WTC11 (cell line): ENCODE results near the gene CAST. TPM values are rescaled to one million over a fixed set of nuclear protein-coding genes. Genes with fewer than 3 reads are reported as not detected.

Source experiments
- ATAC-seq: fragments of 200-7000 bp; cut with Tn5 transposase; 2 replicates; pipeline ENCODE4 v1.10.0; 2021; ENCODE audit warnings: mild to moderate bottlenecking, moderate library complexity
- CTCF ChIA-PET: fragments of 300-600 bp; sonication (Branson Sonifier 250); formaldehyde crosslinking; loops from one replicate; lab custom pipeline; 2021; ENCODE audit warnings: antibody characterized with exemption; lab: Charles Lee
- POLR2A ChIA-PET: fragments of 350-600 bp; sonication (Branson Sonifier 250); formaldehyde crosslinking; loops from one replicate; lab custom pipeline; 2021; ENCODE audit warnings: antibody characterized with exemption; lab: Charles Lee
- DNase-seq: peaks from one replicate; pipeline ENCODE4 v3.0.0; 2021; ENCODE audit warnings: low spot score
- H3K27ac Mint-ChIP-seq: 2 replicates; pipeline ENCODE4 v1.8.0; 2021; ENCODE audit warnings: mixed read lengths
- H3K27me3 Mint-ChIP-seq: 2 replicates; pipeline ENCODE4 v1.8.0; 2021; ENCODE audit warnings: low read depth, mild to moderate bottlenecking, moderate library complexity, mixed read lengths
- H3K36me3 Mint-ChIP-seq: 2 replicates; pipeline ENCODE4 v1.8.0; 2021; ENCODE audit warnings: mixed read lengths
- H3K4me1 Mint-ChIP-seq: 2 replicates; pipeline ENCODE4 v1.8.0; 2022; ENCODE audit warnings: mixed read lengths
- H3K4me3 Mint-ChIP-seq: 2 replicates; pipeline ENCODE4 v1.8.0; 2021; ENCODE audit warnings: mild to moderate bottlenecking, moderate library complexity, mixed read lengths
- H3K9me3 Mint-ChIP-seq: 2 replicates; pipeline ENCODE4 v1.8.0; 2021; ENCODE audit warnings: mixed read lengths
- ATF1 ChIP-seq: sonication (generic); formaldehyde crosslinking; IDR thresholded peaks from 2 replicates; pipeline ENCODE4 v1.8.1; 2023; ENCODE audit warnings: mild to moderate bottlenecking, moderate library complexity, missing genetic modification reagents
- CREB1 ChIP-seq: sonication (generic); formaldehyde crosslinking; IDR thresholded peaks from 2 replicates; pipeline ENCODE4 v1.8.0; 2023; ENCODE audit warnings: mild to moderate bottlenecking, missing genetic modification reagents
- CREM ChIP-seq: sonication (generic); formaldehyde crosslinking; IDR thresholded peaks from 2 replicates; pipeline ENCODE4 v1.8.1; 2022; ENCODE audit warnings: mild to moderate bottlenecking, missing genetic modification reagents, moderate library complexity
- ESRRA ChIP-seq: sonication (generic); formaldehyde crosslinking; IDR thresholded peaks from 2 replicates; pipeline ENCODE4 v1.8.1; 2022; ENCODE audit warnings: mild to moderate bottlenecking, missing genetic modification reagents, borderline replicate concordance
- ETV6 ChIP-seq: sonication (generic); formaldehyde crosslinking; IDR thresholded peaks from 2 replicates; pipeline ENCODE4 v1.8.1; 2022; ENCODE audit warnings: mild to moderate bottlenecking, missing genetic modification reagents
- GABPB1 ChIP-seq: sonication (generic); formaldehyde crosslinking; IDR thresholded peaks from 2 replicates; pipeline ENCODE4 v1.8.1; 2023; ENCODE audit warnings: mild to moderate bottlenecking, missing genetic modification reagents
- GRHL2 ChIP-seq: fragments of 250-450 bp; sonication (Bioruptor Pico); IDR thresholded peaks from 2 replicates; pipeline ENCODE4 v1.8.0; 2022; ENCODE audit warnings: mild to moderate bottlenecking, moderate library complexity; ENCODE audit not compliant: insufficient replicate concordance, severe bottlenecking
- JUN ChIP-seq: sonication (generic); formaldehyde crosslinking; IDR thresholded peaks from 2 replicates; pipeline ENCODE4 v1.8.0; 2023; ENCODE audit warnings: mild to moderate bottlenecking, missing genetic modification reagents
- MYBL2 ChIP-seq: sonication (generic); formaldehyde crosslinking; IDR thresholded peaks from 2 replicates; pipeline ENCODE4 v1.8.1; 2023; ENCODE audit warnings: mild to moderate bottlenecking, moderate library complexity, missing genetic modification reagents
- NFE2L1 ChIP-seq: sonication (generic); formaldehyde crosslinking; IDR thresholded peaks from 2 replicates; pipeline ENCODE4 v1.8.1; 2023; ENCODE audit warnings: missing genetic modification reagents
- NR1H2 ChIP-seq: sonication (generic); formaldehyde crosslinking; IDR thresholded peaks from 2 replicates; pipeline ENCODE4 v1.9.0; 2021; ENCODE audit warnings: mild to moderate bottlenecking, moderate library complexity, missing genetic modification reagents
- ZBTB21 ChIP-seq: sonication (generic); formaldehyde crosslinking; IDR thresholded peaks from 2 replicates; pipeline ENCODE4 v1.8.1; 2023; ENCODE audit warnings: mild to moderate bottlenecking, missing genetic modification reagents, borderline replicate concordance
- ZNF138 ChIP-seq: sonication (generic); formaldehyde crosslinking; conservative IDR thresholded peaks from 2 replicates; pipeline ENCODE4 v1.8.1; 2022; ENCODE audit warnings: mild to moderate bottlenecking, moderate library complexity, missing genetic modification reagents
- ZNF671 ChIP-seq: fragments of 250-450 bp; sonication (Bioruptor Pico); IDR thresholded peaks from 2 replicates; pipeline ENCODE4 v1.8.0; 2021; ENCODE audit warnings: mild to moderate bottlenecking
- total RNA-seq: library from RNA; stranded (reverse); gene quantifications from 3 replicates; pipeline ENCODE4 v1.2.3, GENCODE V29; 2021
- TF ChIP-seq, protein P1 (sequence below): sonication (generic); formaldehyde crosslinking; IDR thresholded peaks from 2 replicates; pipeline ENCODE4 v1.8.0; 2023; ENCODE audit warnings: missing genetic modification reagents, mild to moderate bottlenecking, borderline replicate concordance
- TF ChIP-seq, protein P2 (sequence below): sonication (generic); formaldehyde crosslinking; IDR thresholded peaks from 2 replicates; pipeline ENCODE4 v1.8.0; 2022; ENCODE audit warnings: mild to moderate bottlenecking, missing genetic modification reagents
- TF ChIP-seq, protein P3 (sequence below): sonication (generic); formaldehyde crosslinking; IDR thresholded peaks from 2 replicates; pipeline ENCODE4 v1.8.1; 2023; ENCODE audit warnings: mild to moderate bottlenecking, moderate library complexity, missing genetic modification reagents
- TF ChIP-seq, protein P4 (sequence below): sonication (generic); formaldehyde crosslinking; IDR thresholded peaks from 2 replicates; pipeline ENCODE4 v1.8.1; 2023; ENCODE audit warnings: mild to moderate bottlenecking, missing genetic modification reagents, moderate library complexity
- TF ChIP-seq, protein P5 (sequence below): fragments of 250-450 bp; sonication (Bioruptor Pico); IDR thresholded peaks from 2 replicates; pipeline ENCODE4 v1.9.0; 2021; ENCODE audit warnings: mild to moderate bottlenecking
- TF ChIP-seq, protein P6 (sequence below): sonication (generic); formaldehyde crosslinking; IDR thresholded peaks from 2 replicates; pipeline ENCODE4 v1.8.0; 2023; ENCODE audit warnings: missing genetic modification reagents
- TF ChIP-seq, protein P7 (sequence below): sonication (generic); formaldehyde crosslinking; IDR thresholded peaks from 2 replicates; pipeline ENCODE4 v1.8.1; 2023; ENCODE audit warnings: mild to moderate bottlenecking, missing genetic modification reagents, borderline replicate concordance
- TF ChIP-seq, protein P8 (sequence below): fragments of 250-450 bp; sonication (Bioruptor Pico); conservative IDR thresholded peaks from 2 replicates; pipeline ENCODE4 v1.9.0; 2021; ENCODE audit warnings: mild to moderate bottlenecking

The CAST gene
- total RNA-seq, 1 experiment from 2014 or later: 40.0 TPM

DNA sequence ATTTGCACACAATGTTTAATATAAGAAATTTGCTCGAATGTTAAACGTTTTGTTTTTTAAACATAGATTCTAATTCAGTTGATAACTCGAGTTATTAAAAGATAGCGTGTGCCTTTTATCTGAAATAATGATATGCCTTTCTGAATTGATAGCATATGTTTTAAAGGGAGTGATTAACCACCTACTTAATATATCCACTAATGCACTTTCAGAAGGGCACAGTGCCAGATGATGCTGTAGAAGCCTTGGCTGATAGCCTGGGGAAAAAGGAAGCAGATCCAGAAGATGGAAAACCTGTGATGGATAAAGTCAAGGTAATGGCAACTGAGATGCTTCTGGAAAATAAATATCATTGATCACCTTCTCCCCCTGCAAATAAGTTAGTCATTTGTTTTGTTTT, 91.7 kb downstream of the CAST start (continued):
- TF ChIP-seq, protein P1, sequence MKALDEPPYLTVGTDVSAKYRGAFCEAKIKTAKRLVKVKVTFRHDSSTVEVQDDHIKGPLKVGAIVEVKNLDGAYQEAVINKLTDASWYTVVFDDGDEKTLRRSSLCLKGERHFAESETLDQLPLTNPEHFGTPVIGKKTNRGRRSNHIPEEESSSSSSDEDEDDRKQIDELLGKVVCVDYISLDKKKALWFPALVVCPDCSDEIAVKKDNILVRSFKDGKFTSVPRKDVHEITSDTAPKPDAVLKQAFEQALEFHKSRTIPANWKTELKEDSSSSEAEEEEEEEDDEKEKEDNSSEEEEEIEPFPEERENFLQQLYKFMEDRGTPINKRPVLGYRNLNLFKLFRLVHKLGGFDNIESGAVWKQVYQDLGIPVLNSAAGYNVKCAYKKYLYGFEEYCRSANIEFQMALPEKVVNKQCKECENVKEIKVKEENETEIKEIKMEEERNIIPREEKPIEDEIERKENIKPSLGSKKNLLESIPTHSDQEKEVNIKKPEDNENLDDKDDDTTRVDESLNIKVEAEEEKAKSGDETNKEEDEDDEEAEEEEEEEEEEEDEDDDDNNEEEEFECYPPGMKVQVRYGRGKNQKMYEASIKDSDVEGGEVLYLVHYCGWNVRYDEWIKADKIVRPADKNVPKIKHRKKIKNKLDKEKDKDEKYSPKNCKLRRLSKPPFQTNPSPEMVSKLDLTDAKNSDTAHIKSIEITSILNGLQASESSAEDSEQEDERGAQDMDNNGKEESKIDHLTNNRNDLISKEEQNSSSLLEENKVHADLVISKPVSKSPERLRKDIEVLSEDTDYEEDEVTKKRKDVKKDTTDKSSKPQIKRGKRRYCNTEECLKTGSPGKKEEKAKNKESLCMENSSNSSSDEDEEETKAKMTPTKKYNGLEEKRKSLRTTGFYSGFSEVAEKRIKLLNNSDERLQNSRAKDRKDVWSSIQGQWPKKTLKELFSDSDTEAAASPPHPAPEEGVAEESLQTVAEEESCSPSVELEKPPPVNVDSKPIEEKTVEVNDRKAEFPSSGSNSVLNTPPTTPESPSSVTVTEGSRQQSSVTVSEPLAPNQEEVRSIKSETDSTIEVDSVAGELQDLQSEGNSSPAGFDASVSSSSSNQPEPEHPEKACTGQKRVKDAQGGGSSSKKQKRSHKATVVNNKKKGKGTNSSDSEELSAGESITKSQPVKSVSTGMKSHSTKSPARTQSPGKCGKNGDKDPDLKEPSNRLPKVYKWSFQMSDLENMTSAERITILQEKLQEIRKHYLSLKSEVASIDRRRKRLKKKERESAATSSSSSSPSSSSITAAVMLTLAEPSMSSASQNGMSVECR (CRISPR knock-in tag): no peak
- TF ChIP-seq CREM (no peak), GABPB1 (CRISPR knock-in tag) (no peak), NR1H2 (CRISPR knock-in tag) (no peak), NFE2L1 (CRISPR knock-in tag) (no peak), GRHL2 (CRISPR knock-in tag) (no peak), JUN (CRISPR knock-in tag) (no peak), ETV6 (no peak), MYBL2 (no peak)
- TF ChIP-seq, protein P2, sequence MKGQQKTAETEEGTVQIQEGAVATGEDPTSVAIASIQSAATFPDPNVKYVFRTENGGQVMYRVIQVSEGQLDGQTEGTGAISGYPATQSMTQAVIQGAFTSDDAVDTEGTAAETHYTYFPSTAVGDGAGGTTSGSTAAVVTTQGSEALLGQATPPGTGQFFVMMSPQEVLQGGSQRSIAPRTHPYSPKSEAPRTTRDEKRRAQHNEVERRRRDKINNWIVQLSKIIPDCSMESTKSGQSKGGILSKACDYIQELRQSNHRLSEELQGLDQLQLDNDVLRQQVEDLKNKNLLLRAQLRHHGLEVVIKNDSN: no peak
- TF ChIP-seq, all 79 proteins: peak for 0

DNA sequence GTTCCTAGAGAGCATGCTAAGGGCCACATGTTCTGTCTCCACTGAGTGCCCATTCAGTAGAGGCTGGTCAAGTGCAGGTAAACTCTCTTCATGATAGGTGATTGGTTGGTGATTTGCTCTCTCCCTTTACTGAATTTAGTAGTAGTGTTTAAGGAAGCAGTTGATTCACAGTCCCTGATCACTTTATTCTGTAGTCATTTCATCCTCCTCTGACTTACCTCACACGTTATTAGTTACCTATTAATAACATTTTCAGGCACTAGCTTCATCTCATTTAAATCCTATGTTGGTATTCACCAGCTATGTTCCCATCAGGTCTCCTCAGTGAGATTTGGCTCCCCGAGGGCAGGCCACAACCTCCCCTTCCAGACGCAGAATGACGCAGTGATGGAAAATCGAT, 93.7 kb downstream of the CAST start:
- ATAC-seq (no peak), DNase-seq (no peak)
- Mint-ChIP-seq H3K27ac (no peak overlapping the region), H3K4me1 (no peaks in the 10 kb centered on the region), H3K27me3 (no peaks in the 10 kb centered on the region), H3K4me3 (no peak overlapping the region), H3K36me3 (peaks cover 6% of the 10 kb centered on the region; the same call in 1 of the 2 replicates), H3K9me3 (no peaks in the 10 kb centered on the region)
- ChIA-PET POLR2A (no interaction called here), CTCF (no interaction called here)
- TF ChIP-seq ESRRA (no peak), CREB1 (no peak), ZBTB21 (CRISPR knock-in tag) (no peak), ATF1 (CRISPR knock-in tag) (no peak), ZNF138 (no peak), ZNF671 (CRISPR knock-in tag) (no peak)
- TF ChIP-seq, protein P3, sequence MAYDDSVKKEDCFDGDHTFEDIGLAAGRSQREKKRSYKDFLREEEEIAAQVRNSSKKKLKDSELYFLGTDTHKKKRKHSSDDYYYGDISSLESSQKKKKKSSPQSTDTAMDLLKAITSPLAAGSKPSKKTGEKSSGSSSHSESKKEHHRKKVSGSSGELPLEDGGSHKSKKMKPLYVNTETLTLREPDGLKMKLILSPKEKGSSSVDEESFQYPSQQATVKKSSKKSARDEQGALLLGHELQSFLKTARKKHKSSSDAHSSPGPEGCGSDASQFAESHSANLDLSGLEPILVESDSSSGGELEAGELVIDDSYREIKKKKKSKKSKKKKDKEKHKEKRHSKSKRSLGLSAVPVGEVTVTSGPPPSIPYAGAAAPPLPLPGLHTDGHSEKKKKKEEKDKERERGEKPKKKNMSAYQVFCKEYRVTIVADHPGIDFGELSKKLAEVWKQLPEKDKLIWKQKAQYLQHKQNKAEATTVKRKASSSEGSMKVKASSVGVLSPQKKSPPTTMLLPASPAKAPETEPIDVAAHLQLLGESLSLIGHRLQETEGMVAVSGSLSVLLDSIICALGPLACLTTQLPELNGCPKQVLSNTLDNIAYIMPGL: no peak
- TF ChIP-seq, protein P4, sequence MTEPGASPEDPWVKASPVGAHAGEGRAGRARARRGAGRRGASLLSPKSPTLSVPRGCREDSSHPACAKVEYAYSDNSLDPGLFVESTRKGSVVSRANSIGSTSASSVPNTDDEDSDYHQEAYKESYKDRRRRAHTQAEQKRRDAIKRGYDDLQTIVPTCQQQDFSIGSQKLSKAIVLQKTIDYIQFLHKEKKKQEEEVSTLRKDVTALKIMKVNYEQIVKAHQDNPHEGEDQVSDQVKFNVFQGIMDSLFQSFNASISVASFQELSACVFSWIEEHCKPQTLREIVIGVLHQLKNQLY: no peak
- TF ChIP-seq, protein P5, sequence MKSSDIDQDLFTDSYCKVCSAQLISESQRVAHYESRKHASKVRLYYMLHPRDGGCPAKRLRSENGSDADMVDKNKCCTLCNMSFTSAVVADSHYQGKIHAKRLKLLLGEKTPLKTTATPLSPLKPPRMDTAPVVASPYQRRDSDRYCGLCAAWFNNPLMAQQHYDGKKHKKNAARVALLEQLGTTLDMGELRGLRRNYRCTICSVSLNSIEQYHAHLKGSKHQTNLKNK (CRISPR knock-in tag): no peak
- TF ChIP-seq, protein P6, sequence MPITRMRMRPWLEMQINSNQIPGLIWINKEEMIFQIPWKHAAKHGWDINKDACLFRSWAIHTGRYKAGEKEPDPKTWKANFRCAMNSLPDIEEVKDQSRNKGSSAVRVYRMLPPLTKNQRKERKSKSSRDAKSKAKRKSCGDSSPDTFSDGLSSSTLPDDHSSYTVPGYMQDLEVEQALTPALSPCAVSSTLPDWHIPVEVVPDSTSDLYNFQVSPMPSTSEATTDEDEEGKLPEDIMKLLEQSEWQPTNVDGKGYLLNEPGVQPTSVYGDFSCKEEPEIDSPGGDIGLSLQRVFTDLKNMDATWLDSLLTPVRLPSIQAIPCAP (CRISPR knock-in tag): no peak
- TF ChIP-seq, protein P7, sequence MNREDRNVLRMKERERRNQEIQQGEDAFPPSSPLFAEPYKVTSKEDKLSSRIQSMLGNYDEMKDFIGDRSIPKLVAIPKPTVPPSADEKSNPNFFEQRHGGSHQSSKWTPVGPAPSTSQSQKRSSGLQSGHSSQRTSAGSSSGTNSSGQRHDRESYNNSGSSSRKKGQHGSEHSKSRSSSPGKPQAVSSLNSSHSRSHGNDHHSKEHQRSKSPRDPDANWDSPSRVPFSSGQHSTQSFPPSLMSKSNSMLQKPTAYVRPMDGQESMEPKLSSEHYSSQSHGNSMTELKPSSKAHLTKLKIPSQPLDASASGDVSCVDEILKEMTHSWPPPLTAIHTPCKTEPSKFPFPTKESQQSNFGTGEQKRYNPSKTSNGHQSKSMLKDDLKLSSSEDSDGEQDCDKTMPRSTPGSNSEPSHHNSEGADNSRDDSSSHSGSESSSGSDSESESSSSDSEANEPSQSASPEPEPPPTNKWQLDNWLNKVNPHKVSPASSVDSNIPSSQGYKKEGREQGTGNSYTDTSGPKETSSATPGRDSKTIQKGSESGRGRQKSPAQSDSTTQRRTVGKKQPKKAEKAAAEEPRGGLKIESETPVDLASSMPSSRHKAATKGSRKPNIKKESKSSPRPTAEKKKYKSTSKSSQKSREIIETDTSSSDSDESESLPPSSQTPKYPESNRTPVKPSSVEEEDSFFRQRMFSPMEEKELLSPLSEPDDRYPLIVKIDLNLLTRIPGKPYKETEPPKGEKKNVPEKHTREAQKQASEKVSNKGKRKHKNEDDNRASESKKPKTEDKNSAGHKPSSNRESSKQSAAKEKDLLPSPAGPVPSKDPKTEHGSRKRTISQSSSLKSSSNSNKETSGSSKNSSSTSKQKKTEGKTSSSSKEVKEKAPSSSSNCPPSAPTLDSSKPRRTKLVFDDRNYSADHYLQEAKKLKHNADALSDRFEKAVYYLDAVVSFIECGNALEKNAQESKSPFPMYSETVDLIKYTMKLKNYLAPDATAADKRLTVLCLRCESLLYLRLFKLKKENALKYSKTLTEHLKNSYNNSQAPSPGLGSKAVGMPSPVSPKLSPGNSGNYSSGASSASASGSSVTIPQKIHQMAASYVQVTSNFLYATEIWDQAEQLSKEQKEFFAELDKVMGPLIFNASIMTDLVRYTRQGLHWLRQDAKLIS (CRISPR knock-in tag): no peak
- TF ChIP-seq, protein P8, sequence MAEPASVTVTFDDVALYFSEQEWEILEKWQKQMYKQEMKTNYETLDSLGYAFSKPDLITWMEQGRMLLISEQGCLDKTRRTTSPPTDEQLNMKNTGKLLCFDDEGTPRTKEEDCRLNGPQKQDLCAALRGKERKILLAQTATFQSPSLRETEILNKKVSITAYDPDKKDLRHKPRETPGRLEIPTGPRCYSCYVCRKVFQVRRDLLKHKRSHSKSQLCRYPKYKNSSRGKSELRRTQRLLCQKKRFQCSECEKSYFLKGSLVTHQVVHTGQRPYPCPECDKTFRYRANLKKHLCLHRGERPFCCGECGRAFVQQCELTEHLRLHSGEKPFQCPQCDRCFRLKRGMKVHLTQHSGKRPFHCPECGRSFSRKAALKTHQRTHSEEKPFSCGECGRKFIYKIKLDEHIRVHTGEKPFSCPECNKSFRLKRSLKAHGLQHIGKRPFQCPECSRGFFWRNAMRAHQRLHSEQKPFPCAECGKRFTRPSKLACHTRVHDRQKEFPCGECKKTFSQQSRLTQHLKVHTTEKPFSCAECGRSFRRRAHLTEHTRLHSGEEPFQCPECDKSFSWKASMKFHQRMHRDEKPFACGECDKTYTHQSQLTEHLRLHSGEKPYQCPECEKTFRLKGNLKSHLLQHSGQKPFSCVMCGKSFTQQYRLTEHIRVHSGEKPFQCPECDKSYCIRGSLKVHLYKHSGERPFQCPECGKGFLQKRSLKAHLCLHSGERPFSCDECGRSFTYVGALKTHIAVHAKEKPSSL (CRISPR knock-in tag): no peak
